HepG2 (cell line): ENCODE data around the gene SLC66A3. TPM values are rescaled to one million over a fixed set of nuclear protein-coding genes. Genes with fewer than 3 reads are reported as not detected.

Experiments used
- ASH2L ChIP-seq: fragments of 300-600, 200-600 bp; sonication (generic); IDR thresholded peaks from 2 replicates; pipeline ENCODE4 v1.7.0; 2017; ENCODE audit warnings: low read depth, mild to moderate bottlenecking, moderate library complexity, mixed read lengths, low read length; ENCODE audit not compliant: insufficient read length
- BCLAF1 ChIP-seq: fragments of 450-650 bp; IDR thresholded peaks from 2 replicates; pipeline ENCODE4 v1.6.1; 2017; ENCODE audit warnings: mild to moderate bottlenecking
- EZH2 ChIP-seq: conservative IDR thresholded peaks from 2 replicates; pipeline ENCODE4 v1.6.1; 2012; ENCODE audit warnings: mild to moderate bottlenecking, low read depth, low read length, moderate library complexity
- GTF2F1 ChIP-seq: fragments of 150-350 bp; IDR thresholded peaks from 2 replicates; pipeline ENCODE4 v1.6.1; 2014; ENCODE audit warnings: low read length
- HOXA5 ChIP-seq: sonication (generic); formaldehyde crosslinking; IDR thresholded peaks from 2 replicates; pipeline ENCODE4 v1.4.0; 2020; ENCODE audit warnings: missing genetic modification reagents
- LCORL ChIP-seq, 2 experiments: fragments of 450-650 bp in 1 of 2; sonication (generic) in 1 of 2; formaldehyde crosslinking in 1 of 2; IDR thresholded peaks; 2 replicates each; pipeline versions ENCODE4 v1.5.0 to v1.6.1; 2017 to 2020; ENCODE audit warnings: antibody characterized with exemption in 1 of 2, missing genetic modification reagents in 1 of 2
- MIER2 ChIP-seq: IDR thresholded peaks from 2 replicates; pipeline ENCODE4 v1.6.1; 2016; ENCODE audit warnings: missing biosample characterization, missing genetic modification reagents
- SALL2 ChIP-seq: sonication (generic); formaldehyde crosslinking; IDR thresholded peaks from 2 replicates; pipeline ENCODE4 v1.8.1; 2023; ENCODE audit warnings: mild to moderate bottlenecking, missing genetic modification reagents, inconsistent platforms
- TBP ChIP-seq: sonication (generic); formaldehyde crosslinking; IDR thresholded peaks from 2 replicates; pipeline ENCODE4 v1.5.0; 2020; ENCODE audit warnings: missing genetic modification reagents
- TBX2 ChIP-seq: sonication (generic); formaldehyde crosslinking; IDR thresholded peaks from 2 replicates; pipeline ENCODE4 v1.5.0; 2020; ENCODE audit warnings: missing genetic modification reagents, mild to moderate bottlenecking, borderline replicate concordance
- ZBTB7A ChIP-seq: sonication (generic); formaldehyde crosslinking; IDR thresholded peaks from 2 replicates; pipeline ENCODE4 v1.8.0; 2022; ENCODE audit warnings: mild to moderate bottlenecking, missing genetic modification reagents
- ZNF253 ChIP-seq: sonication (generic); formaldehyde crosslinking; IDR thresholded peaks from 2 replicates; pipeline ENCODE4 v1.8.0; 2022; ENCODE audit warnings: mild to moderate bottlenecking, missing genetic modification reagents, borderline replicate concordance
- ZNF644 ChIP-seq: IDR thresholded peaks from 2 replicates; pipeline ENCODE4 v1.6.1; 2016; ENCODE audit warnings: low read depth
- polyA plus RNA-seq, 8 experiments: library from polyadenylated mRNA; depleted of rRNA in 3 of 8; stranded (reverse) in 7 of 8; unstranded in 1 of 8; fragments of >200 nt; fragmentation: Illumina TruSeq in 4 of 8; extraction: Trizol in 4 of 8; gene quantifications; 2 replicates each; pipeline versions ENCODE4 v1.2.1 to v1.2.3, GENCODE V29; 2011 to 2016; ENCODE audit warnings: low read depth in 4 of 8, missing spikeins in 1 of 8, mixed read lengths in 1 of 8; ENCODE audit not compliant: insufficient read depth in 1 of 8
- total RNA-seq, 5 experiments: library from RNA; depleted of rRNA; stranded (reverse); fragments of >200 nt; fragmentation: Illumina TruSeq; extraction: Trizol; gene quantifications; 2 replicates each; pipeline ENCODE4 v1.2.3, GENCODE V29; 2016; ENCODE audit warnings: low read depth in 1 of 5
- TF ChIP-seq, protein P1 (sequence below): sonication (generic); formaldehyde crosslinking; IDR thresholded peaks from 2 replicates; pipeline ENCODE4 v1.4.0; 2020; ENCODE audit warnings: mild to moderate bottlenecking, low read depth, missing genetic modification reagents
- TF ChIP-seq, protein P2 (sequence below): fragments of 450-650 bp; IDR thresholded peaks from 2 replicates; pipeline ENCODE4 v1.6.1; 2017
- TF ChIP-seq, protein P3 (sequence below): sonication (generic); formaldehyde crosslinking; IDR thresholded peaks from 2 replicates; pipeline ENCODE4 v1.4.0; 2020; ENCODE audit warnings: missing genetic modification reagents
- TF ChIP-seq, protein P4 (sequence below): IDR thresholded peaks from 2 replicates; pipeline ENCODE4 v1.6.1; 2016

SLC66A3 gene
- total and polyA plus RNA-seq, 2 of the 13 experiments (the other 11 are each of a cell fraction or from before 2014, with no cell fraction given), result 2.2 to 3.7 TPM

DNA sequence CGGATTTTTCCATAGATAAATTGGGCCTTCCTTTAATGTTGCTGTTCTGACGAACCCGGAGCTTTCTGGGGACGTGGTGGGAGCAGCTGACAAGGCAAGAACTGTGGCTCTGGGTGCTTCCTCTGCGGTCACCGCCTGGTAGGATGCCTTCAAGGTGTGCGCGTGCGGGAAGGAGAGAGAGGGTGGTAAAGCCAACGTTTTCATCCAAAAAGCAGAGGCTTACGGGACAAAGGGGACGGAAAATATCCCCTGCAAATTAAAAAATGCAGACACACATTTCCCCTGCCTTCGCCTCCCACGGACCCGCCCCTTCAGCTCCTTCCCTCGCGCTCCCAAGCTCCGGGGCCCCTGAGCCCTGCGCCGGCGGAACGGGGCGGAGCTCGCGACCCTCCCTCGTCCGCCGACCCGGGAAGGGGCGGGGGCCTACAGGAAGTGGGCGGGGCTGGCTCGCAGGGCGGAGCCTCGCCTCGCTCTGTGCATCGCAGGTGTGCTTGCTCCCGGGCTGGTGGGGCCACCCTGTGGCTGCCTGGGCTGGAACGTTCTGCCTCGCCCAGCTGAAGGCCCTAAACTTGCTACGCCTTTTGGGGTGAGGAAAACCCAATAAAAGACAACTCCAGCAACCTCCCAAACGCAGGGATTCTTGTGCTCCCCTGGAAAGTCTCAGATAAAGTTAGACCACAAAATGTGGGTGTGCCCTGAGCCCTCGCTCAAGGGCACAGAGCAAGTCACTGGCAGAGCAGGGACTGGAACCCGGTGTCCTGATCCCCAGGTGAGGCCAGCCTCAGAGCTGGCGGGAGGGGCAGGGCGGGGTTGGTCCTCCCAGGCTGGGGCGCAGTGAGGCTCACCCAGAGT is 25.4 kb upstream of the SLC66A3 start (continued):
- peak; percentile 92 for TF ChIP-seq SALL2 (CRISPR knock-in tag)
- no peak for TF ChIP-seq EZH2
- TF ChIP-seq, protein P1, sequence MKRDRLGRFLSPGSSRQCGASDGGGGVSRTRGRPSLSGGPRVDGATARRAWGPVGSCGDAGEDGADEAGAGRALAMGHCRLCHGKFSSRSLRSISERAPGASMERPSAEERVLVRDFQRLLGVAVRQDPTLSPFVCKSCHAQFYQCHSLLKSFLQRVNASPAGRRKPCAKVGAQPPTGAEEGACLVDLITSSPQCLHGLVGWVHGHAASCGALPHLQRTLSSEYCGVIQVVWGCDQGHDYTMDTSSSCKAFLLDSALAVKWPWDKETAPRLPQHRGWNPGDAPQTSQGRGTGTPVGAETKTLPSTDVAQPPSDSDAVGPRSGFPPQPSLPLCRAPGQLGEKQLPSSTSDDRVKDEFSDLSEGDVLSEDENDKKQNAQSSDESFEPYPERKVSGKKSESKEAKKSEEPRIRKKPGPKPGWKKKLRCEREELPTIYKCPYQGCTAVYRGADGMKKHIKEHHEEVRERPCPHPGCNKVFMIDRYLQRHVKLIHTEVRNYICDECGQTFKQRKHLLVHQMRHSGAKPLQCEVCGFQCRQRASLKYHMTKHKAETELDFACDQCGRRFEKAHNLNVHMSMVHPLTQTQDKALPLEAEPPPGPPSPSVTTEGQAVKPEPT, result no peak; the same call in 1 of the 2 replicates
- TF ChIP-seq TBX2 (CRISPR knock-in tag), result peak; percentile 94
- TF ChIP-seq LCORL (IDR thresholded peaks at IDR 0.05), result no peak
- peak; percentile 76 for TF ChIP-seq LCORL (CRISPR knock-in tag; IDR thresholded peaks at IDR 0.05)
- TF ChIP-seq ASH2L, result no peak
- no peak for TF ChIP-seq TBP (CRISPR knock-in tag)
- no peak for TF ChIP-seq ZNF253 (CRISPR knock-in tag)
- TF ChIP-seq GTF2F1, result no peak
- TF ChIP-seq, protein P2, sequence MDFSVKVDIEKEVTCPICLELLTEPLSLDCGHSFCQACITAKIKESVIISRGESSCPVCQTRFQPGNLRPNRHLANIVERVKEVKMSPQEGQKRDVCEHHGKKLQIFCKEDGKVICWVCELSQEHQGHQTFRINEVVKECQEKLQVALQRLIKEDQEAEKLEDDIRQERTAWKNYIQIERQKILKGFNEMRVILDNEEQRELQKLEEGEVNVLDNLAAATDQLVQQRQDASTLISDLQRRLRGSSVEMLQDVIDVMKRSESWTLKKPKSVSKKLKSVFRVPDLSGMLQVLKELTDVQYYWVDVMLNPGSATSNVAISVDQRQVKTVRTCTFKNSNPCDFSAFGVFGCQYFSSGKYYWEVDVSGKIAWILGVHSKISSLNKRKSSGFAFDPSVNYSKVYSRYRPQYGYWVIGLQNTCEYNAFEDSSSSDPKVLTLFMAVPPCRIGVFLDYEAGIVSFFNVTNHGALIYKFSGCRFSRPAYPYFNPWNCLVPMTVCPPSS, result no peak
- TF ChIP-seq, protein P3, sequence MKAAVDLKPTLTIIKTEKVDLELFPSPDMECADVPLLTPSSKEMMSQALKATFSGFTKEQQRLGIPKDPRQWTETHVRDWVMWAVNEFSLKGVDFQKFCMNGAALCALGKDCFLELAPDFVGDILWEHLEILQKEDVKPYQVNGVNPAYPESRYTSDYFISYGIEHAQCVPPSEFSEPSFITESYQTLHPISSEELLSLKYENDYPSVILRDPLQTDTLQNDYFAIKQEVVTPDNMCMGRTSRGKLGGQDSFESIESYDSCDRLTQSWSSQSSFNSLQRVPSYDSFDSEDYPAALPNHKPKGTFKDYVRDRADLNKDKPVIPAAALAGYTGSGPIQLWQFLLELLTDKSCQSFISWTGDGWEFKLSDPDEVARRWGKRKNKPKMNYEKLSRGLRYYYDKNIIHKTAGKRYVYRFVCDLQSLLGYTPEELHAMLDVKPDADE, result 0 out of 2 replicates have a peak, but pooled peaks have one; percentile 77
- 0 out of 2 replicates have a peak, but pooled peaks have one; percentile 29 for TF ChIP-seq ZNF644 (CRISPR knock-in tag)
- peak; percentile 99 for TF ChIP-seq ZBTB7A (CRISPR knock-in tag)
- peak; percentile 83; the same call in 1 of the 2 replicates for TF ChIP-seq HOXA5 (CRISPR knock-in tag)
- no peak for TF ChIP-seq BCLAF1
- TF ChIP-seq MIER2 (CRISPR knock-in tag), result peak; percentile 28; the same call in 1 of the 2 replicates
- TF ChIP-seq, protein P4, sequence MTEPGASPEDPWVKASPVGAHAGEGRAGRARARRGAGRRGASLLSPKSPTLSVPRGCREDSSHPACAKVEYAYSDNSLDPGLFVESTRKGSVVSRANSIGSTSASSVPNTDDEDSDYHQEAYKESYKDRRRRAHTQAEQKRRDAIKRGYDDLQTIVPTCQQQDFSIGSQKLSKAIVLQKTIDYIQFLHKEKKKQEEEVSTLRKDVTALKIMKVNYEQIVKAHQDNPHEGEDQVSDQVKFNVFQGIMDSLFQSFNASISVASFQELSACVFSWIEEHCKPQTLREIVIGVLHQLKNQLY (CRISPR knock-in tag), result no peak
